ENCODE measurements around the gene ZBTB7B. TPM values are rescaled to one million over a fixed set of nuclear protein-coding genes. Genes with fewer than 3 reads are reported as not detected.
A peak's percentile ranks its signal among the peaks of the same experiment; 100 is the strongest.

ZBTB7B gene
- total and polyA plus RNA-seq, 2 donors (not counting 1 experiment from before 2014, with no cell fraction given): 55.7 to 67.3 TPM

DNA sequence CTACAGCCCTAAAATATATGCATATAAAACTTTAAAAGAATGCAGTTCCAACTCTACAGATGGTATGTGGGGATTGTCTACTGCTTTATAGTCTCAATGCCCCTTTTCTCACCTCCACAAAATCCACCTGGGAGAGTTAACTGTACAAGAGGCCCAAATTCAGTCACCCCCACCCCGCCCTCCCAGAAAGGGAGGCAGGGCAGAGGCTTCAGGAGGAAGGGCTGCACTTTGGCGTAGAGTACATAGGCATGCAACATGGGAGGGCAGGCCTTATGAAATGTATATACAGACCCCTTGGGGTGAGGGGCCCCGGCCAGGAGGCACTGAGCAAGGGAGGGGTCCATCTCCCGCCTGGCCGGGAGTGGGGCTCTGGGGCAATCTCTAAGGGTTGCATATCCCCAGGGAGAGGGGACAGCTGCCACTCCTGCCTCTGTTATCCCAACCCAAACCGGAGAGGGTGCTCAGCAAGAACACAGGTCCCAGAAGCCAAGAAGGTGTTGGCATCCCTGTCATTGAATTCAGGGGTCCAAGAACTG, 39.7 kb upstream of the ZBTB7B start:
- Mint-ChIP-seq H3K27me3 (no peaks in the 10 kb centered on the region), H3K9me3 (ENCODE audit: insufficient read depth) (no peaks in the 10 kb centered on the region), H3K27ac (peak overlapping the region; percentile 63), H3K4me1 (peaks cover 23% of the 10 kb centered on the region), H3K4me3 (peak overlapping the region; percentile 91)
- H3K9me3 ChIP-seq (ENCODE audit: control extremely low read depth in 1 of 3, control insufficient read depth in 2 of 3, insufficient read depth in 1 of 3, low read length in 2 of 3): no peaks in the 10 kb centered on the region
- peaks cover 6 to 61% of the 10 kb centered on the region in 2 experiments for H3K36me3 ChIP-seq (replicated peaks in 1 of 2; ENCODE audit: control extremely low read depth in 1 of 2, control insufficient read depth in 1 of 2, extremely low read depth in 1 of 2, insufficient read depth in 2 of 2, low read length in 1 of 2)
- no peaks in the 10 kb centered on the region for H3K27me3 ChIP-seq (replicated peaks in 1 of 4; ENCODE audit: control extremely low read depth in 1 of 4, control insufficient read depth in 3 of 4, insufficient read depth in 4 of 4, low read length in 3 of 4)
- DNase-seq (no peak), ATAC-seq (ENCODE audit: low read depth) (no peak)
- 93% methylated on average over 4 of the region's 6 CpGs for WGBS (ENCODE audit: insufficient coverage)
- ChIA-PET CTCF (interaction anchor here (1.0 to 6.5 kb wide), 6 partner anchors 9 to 81 kb away, joined by 3 to 61 read pairs (median 18); partner anchors contain the start of genes CKS1B, FLAD1, PMVK and SHC1), POLR2A (interaction anchor here (2.5 kb wide), 1 partner anchor 11 kb away, joined by 26 read pairs; the partner anchor contains the start of gene CKS1B)
- TF ChIP-seq EZH2 (IDR thresholded peaks at IDR 0.05; ENCODE audit: borderline replicate concordance, insufficient read depth, low read depth, low read length, poor library complexity, severe bottlenecking): no peak
- TF ChIP-seq, protein P1, sequence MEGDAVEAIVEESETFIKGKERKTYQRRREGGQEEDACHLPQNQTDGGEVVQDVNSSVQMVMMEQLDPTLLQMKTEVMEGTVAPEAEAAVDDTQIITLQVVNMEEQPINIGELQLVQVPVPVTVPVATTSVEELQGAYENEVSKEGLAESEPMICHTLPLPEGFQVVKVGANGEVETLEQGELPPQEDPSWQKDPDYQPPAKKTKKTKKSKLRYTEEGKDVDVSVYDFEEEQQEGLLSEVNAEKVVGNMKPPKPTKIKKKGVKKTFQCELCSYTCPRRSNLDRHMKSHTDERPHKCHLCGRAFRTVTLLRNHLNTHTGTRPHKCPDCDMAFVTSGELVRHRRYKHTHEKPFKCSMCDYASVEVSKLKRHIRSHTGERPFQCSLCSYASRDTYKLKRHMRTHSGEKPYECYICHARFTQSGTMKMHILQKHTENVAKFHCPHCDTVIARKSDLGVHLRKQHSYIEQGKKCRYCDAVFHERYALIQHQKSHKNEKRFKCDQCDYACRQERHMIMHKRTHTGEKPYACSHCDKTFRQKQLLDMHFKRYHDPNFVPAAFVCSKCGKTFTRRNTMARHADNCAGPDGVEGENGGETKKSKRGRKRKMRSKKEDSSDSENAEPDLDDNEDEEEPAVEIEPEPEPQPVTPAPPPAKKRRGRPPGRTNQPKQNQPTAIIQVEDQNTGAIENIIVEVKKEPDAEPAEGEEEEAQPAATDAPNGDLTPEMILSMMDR (IDR thresholded peaks at IDR 0.05): no peak
- peak overlapping the region; percentile 94 for H3K4me2 ChIP-seq (replicated peaks; ENCODE audit: low read depth, low read length, poor library complexity, severe bottlenecking)
- H3K9ac ChIP-seq (ENCODE audit: low read length): peak overlapping the region; percentile 86
- peak overlapping the region; percentile 33 to 96 for H3K27ac ChIP-seq (ENCODE audit: low read length in 2 of 2)
- no peak overlapping the region for H2AFZ ChIP-seq (ENCODE audit: insufficient read depth, low read depth, low read length, poor library complexity, severe bottlenecking)
- H4K20me1 ChIP-seq (ENCODE audit: control insufficient read depth, insufficient read depth, low read length, poor library complexity, severe bottlenecking): peaks cover 22% of the 10 kb centered on the region
- intact Hi-C loops (cut with micrococcal nuclease): loop anchor here (1.0 kb wide), 1 partner anchor 36 kb away; no protein-coding TSS in a partner anchor
- H3K4me3 ChIP-seq (ENCODE audit: control extremely low read depth in 1 of 5, extremely low read depth in 1 of 5, insufficient read depth in 1 of 5, low read depth in 2 of 5, low read length in 4 of 5): peak overlapping the region in 2 of 5 experiments; percentile 88 to 91
- H3K79me2 ChIP-seq (ENCODE audit: control insufficient read depth, insufficient read depth, low read length): peaks cover 59% of the 10 kb centered on the region
- H3K4me1 ChIP-seq (ENCODE audit: control insufficient read depth in 2 of 2, insufficient read depth in 2 of 2, low read length in 2 of 2): peaks cover 19 to 31% of the 10 kb centered on the region in 2 donors

DNA sequence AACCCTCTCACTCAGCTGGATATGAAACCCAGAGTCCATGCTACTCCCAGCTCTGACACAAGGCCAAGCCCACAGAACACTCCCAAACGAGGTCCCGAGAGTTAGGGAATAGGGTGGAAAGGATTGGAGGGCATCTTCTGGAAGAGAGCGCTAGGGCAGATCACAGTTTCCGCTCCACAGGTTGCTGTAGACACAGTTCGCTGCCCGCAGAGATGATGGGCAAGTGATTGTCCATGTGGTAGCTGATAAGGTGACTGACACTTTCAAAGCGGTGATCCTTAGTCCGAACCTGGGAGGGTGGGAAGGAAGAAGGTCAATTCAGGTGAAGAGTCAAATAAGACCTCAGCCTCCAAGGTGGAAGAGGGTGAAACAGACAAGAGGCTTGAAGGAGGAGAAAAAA, 39.0 kb upstream of the ZBTB7B start:
- Histone ChIP-seq H3K27me3 (replicated peaks in 1 of 4; ENCODE audit: control extremely low read depth in 1 of 4, control insufficient read depth in 3 of 4, insufficient read depth in 4 of 4, low read length in 3 of 4) (no peaks in the 10 kb centered on the region), H2AFZ (ENCODE audit: insufficient read depth, low read depth, low read length, poor library complexity, severe bottlenecking) (no peak overlapping the region), H3K4me2 (replicated peaks; ENCODE audit: low read depth, low read length, poor library complexity, severe bottlenecking) (no peak overlapping the region), H4K20me1 (ENCODE audit: control insufficient read depth, insufficient read depth, low read length, poor library complexity, severe bottlenecking) (peaks cover 21% of the 10 kb centered on the region), H3K9me3 (ENCODE audit: control extremely low read depth in 1 of 3, control insufficient read depth in 2 of 3, insufficient read depth in 1 of 3, low read length in 2 of 3) (no peaks in the 10 kb centered on the region), H3K9ac (ENCODE audit: low read length) (no peak overlapping the region), H3K79me2 (ENCODE audit: control insufficient read depth, insufficient read depth, low read length) (peaks cover 60% of the 10 kb centered on the region), H3K36me3 (replicated peaks in 1 of 2; ENCODE audit: control extremely low read depth in 1 of 2, control insufficient read depth in 1 of 2, extremely low read depth in 1 of 2, insufficient read depth in 2 of 2, low read length in 1 of 2) (peaks cover 6 to 62% of the 10 kb centered on the region in 2 experiments), H3K4me1 (ENCODE audit: control insufficient read depth in 2 of 2, insufficient read depth in 2 of 2, low read length in 2 of 2) (peaks cover 19 to 31% of the 10 kb centered on the region in 2 donors), H3K27ac (ENCODE audit: low read length in 2 of 2) (peak overlapping the region in 1 of 2 donors; percentile 96), H3K4me3 (ENCODE audit: control extremely low read depth in 1 of 5, extremely low read depth in 1 of 5, insufficient read depth in 1 of 5, low read depth in 2 of 5, low read length in 4 of 5) (no peak overlapping the region)
- TF ChIP-seq, protein P1 (IDR thresholded peaks at IDR 0.05): no peak
- TF ChIP-seq EZH2 (IDR thresholded peaks at IDR 0.05; ENCODE audit: borderline replicate concordance, insufficient read depth, low read depth, low read length, poor library complexity, severe bottlenecking): no peak
- WGBS (ENCODE audit: insufficient coverage): 97% methylated on average over 5 of the region's 8 CpGs
- ATAC-seq (ENCODE audit: low read depth) (no peak), DNase-seq (no peak)
- H3K9me3 Mint-ChIP-seq (ENCODE audit: insufficient read depth): no peaks in the 10 kb centered on the region
- CTCF ChIA-PET: interaction anchor here (0.6 to 6.5 kb wide), 5 partner anchors 9 to 53 kb away, joined by 5 to 61 read pairs (median 9); partner anchors contain the start of genes CKS1B, FLAD1 and SHC1
- intact Hi-C loops (cut with micrococcal nuclease): no loop called here
- peak overlapping the region; percentile 64 for H3K27ac Mint-ChIP-seq
- no peaks in the 10 kb centered on the region for H3K27me3 Mint-ChIP-seq
- peaks cover 20% of the 10 kb centered on the region for H3K4me1 Mint-ChIP-seq
- POLR2A ChIA-PET: no interaction called here
- no peak overlapping the region for H3K4me3 Mint-ChIP-seq
